RWPE1 (cell line): ENCODE results near the gene NEURL1B.

Experiments
- CTCF ChIA-PET: fragments of 350-600 bp; sonication (Branson Sonifier 250); formaldehyde crosslinking; extraction: SDS; loops from one replicate; lab custom pipeline; 2021; lab: Yijun Ruan, JAX
- POLR2A ChIA-PET: fragments of 400-600 bp; formaldehyde crosslinking; extraction: SDS; loops from one replicate; lab custom pipeline; 2020; ENCODE audit warnings: antibody characterized with exemption; ENCODE audit not compliant: low non-redundant PET; lab: Yijun Ruan, JAX
- DNase-seq: peaks from one replicate; pipeline ENCODE4 v3.0.0; 2012; ENCODE audit warnings: low spot score
- H3K27ac ChIP-seq: fragments of 450-650 bp; 2 replicates; pipeline ENCODE4 v1.5.1; 2017
- CTCF ChIP-seq: fragments of 450-650 bp; conservative IDR thresholded peaks from 2 replicates; pipeline ENCODE4 v1.5.1; 2017; ENCODE audit warnings: low read depth, mild to moderate bottlenecking

NEURL1B gene

GRCh38 chr5:172721455-172722326 is 80.6 kb downstream of the NEURL1B start:
- H3K27ac ChIP-seq: peak overlapping the region; percentile 3; the same call in 1 of the 2 replicates
- no peak for TF ChIP-seq CTCF
- ChIA-PET POLR2A (no interaction called here), CTCF (interaction anchor here (0.6 to 1.7 kb wide), 2 partner anchors 9 to 50 kb away, joined by 3 to 6 read pairs; no protein-coding TSS in a partner anchor)
- no peak for DNase-seq

GRCh38 chr5:172722327-172722815 is 81.3 kb downstream of the NEURL1B start:
- CTCF ChIA-PET: interaction anchor here (0.6 to 1.7 kb wide), 3 partner anchors 8 to 50 kb away, joined by 3 to 6 read pairs (median 3); no protein-coding TSS in a partner anchor
- no peak for TF ChIP-seq CTCF
- POLR2A ChIA-PET: no interaction called here
- H3K27ac ChIP-seq: no peak overlapping the region
- DNase-seq: no peak

- no peak for DNase-seq
- ChIA-PET CTCF (interaction anchor here (0.6 to 2.1 kb wide), 3 partner anchors 9 to 209 kb away, joined by 3 to 18 read pairs (median 7); no protein-coding TSS in a partner anchor), POLR2A (no interaction called here)
- no peak for TF ChIP-seq CTCF
- no peak overlapping the region for H3K27ac ChIP-seq
Measured at GRCh38 chr5:172723508-172723907, 82.4 kb downstream of the NEURL1B start.

- ChIA-PET CTCF (interaction anchor here (1.2 to 2.1 kb wide), 4 partner anchors 8 to 208 kb away, joined by 3 to 18 read pairs (median 5); no protein-coding TSS in a partner anchor), POLR2A (no interaction called here)
- H3K27ac ChIP-seq: no peak overlapping the region
- DNase-seq: no peak
- no peak for TF ChIP-seq CTCF
Measured at GRCh38 chr5:172724242-172725183, 83.5 kb downstream of the NEURL1B start.

- TF ChIP-seq CTCF: no peak
- ChIA-PET CTCF (interaction anchor here (1.2 to 2.1 kb wide), 4 partner anchors 9 to 207 kb away, joined by 3 to 18 read pairs (median 5); no protein-coding TSS in a partner anchor), POLR2A (no interaction called here)
- no peak overlapping the region for H3K27ac ChIP-seq
- DNase-seq: no peak
Measured at GRCh38 chr5:172725273-172725672, 84.2 kb downstream of the NEURL1B start.
